HTR-8/SVneo (cell line): ENCODE data around the gene MPHOSPH9.
"Not testable (repeated sequence)": the region's sequence is repeated elsewhere in the genome, so short reads cannot be mapped to it uniquely, and the experiment has no call there.

Experiments
- DNase-seq: peaks from one replicate; pipeline ENCODE4 v3.0.0; 2011; ENCODE audit warnings: low spot score, mixed read lengths; ENCODE audit not compliant: insufficient read length
- FAIRE-seq: peaks from 2 replicates; lab custom pipeline; 2011; peaks lifted over from hg19 to GRCh38; lab: Jason Lieb, UNC

MPHOSPH9 gene

DNA sequence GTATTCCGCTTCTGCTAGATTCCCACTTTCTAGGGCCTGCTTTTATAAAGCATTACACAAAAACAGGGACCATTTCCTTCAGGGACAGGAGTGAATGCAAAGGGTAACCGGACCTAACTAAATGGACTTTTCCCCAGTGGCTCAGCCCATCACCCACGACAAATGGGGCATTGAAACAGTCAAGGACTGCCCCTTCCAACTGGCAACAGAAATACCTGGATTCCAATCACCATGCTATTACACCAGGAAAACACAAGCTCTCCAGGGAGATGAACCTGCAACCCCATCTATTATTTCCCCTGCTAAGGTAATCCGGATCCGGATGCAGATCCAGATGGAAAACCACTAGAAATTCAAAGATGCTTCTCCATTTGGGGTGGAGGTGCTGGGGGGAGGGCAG is 1.0 kb downstream of the MPHOSPH9 start:
- DNase-seq: no peak
- FAIRE-seq: no peak

DNA sequence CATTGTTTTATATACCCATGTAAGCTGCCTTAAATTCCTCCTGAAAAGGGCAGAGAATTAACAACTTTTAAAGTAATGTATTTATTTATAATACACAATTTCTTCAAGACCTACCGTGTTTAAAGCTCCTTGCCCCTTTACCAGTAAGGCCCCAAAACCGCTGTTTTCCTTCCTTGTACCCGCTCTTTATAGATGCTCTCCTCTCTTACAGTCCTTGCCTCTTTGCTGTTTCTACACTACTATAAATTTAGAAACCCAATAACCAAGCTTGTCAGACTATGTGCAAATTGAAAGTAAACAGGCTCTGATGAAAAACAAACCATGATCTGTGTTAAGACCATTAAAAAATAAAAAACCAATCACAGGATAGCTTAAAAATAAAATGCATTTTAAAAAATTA is 3.9 kb downstream of the MPHOSPH9 start:
- no peak for DNase-seq
- no peak for FAIRE-seq

DNA sequence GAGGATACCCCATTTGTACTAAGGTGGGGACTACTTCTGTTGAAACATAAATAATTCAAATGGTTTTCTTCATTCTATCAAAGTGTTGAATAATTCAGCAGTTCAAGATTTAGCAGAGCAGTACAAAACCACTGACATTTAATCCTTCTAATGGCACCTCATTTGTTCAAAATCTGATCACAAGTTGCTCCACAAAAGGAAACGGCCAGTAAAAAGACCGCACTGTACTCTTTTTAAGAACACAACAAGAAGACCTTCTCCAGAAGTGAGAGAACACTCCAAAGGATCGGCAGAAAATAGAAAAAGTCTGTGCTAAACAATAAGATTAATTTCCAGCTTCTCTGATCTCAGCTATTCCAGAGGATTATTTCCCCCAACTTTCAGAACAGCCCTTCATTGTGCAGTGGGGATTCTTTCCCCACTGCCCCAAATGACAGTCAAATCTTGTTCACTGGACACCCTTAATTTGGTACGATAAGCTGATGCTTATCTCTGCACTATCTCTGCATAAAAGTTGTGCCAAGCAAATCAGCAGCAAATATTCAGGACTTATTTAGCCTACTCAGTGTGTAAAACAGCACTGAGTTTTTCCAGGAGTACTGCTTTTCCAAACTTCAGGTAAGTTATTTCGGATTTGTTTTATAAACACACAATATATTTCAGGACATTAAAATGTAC is 5.2 kb downstream of the MPHOSPH9 start:
- FAIRE-seq: no peak
- DNase-seq: no peak

DNA sequence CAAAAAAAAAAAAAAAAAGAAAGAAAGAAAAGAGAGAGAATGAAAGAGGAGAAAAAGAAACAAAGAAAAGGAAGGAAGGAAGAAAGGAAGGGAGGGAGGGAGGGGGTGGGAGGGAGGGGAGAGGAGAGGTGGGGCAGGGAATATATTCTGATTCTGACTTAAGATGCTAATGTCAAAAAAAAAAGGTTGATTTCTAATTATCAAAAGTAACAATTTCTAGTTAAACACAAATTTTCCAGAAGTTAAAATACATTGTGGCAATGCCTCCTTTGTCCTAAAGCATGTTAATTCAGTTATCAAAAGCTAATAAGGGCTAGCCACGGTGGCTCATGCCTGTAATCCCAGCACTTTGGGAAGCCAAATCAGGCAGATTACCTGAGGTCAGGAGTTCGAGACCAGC is 7.5 kb downstream of the MPHOSPH9 start:
- no peak for DNase-seq
- FAIRE-seq: no peak

DNA sequence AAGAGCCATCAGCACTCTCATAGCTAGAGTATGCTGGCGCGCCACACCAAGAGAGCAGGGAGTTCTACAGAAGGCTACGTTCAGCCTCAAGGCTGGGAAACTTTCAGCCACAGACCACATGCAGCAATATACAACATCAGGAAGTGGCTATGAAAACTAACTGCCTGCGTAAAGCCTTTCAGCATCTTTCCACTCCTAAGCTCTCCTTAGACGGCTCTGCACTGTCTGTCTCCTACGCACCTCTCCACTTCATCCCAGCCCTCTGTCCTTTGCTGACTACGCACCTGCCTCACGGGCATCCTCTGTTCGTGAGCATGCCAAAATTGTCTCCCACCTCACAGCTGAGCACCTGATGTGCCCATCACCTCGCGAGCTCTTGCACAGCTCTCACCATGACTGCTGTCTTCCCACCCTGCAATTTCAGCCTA is 9.7 kb downstream of the MPHOSPH9 start:
- DNase-seq (no peak), FAIRE-seq (no peak)

DNA sequence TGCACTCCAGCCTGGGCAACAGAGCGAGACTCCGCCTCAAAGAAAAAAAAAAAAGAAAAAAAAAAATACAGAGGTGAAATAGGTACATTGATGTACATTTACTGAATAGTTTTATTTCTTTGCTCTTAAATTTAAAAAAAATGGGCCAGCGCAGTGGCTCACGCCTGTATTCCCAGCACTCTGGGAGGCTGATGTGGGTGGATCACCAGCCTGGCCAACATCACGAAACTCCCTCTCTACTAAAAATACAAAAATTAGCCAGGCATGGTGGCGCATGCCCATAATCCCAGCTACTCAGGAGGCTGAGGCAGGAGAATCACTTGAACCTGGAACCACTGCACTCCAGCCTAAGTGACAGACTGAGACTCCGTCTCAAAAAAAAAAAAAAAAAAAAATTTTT is 25.1 kb downstream of the MPHOSPH9 start:
- not testable (repeated sequence) for DNase-seq, FAIRE-seq

DNA sequence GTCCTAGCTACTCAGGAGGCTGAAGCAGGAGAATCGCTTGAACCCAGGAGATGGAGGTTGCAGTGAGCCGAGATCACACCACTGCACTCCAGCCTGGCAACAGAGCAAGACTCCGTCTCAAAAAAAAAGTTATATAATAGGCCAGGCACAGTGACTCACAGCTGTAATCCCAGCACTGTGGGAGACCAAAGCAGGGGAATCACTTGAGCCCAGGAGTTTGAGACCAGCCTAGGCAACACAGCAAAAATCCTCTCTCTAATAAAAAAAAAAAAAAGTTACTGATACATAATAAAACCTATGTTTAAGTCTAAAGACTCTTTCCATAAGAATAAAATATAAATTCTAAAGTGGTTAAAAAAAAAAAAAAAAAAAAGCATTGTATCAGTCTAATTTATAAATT is 26.1 kb downstream of the MPHOSPH9 start:
- not testable (repeated sequence) for DNase-seq, FAIRE-seq

DNA sequence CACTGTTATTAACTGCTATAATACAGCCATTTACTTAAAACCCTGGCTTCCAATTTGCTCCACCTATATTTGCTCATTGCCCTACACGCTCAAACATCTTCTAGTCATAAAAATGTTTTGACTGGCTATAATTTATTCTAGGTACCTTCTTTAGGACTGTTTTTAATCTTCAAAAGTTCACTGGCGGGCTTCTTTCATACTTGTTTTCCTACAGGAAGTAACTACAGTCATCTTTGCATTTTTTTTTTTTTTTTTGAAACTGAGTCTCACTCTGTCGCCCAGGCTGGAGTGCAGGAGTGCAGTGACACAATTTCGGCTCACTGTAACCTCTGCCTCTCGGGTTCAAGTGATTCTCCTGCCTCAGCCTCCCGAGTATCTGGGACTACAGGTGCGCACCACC is 32.5 kb downstream of the MPHOSPH9 start:
- no peak for FAIRE-seq

DNA sequence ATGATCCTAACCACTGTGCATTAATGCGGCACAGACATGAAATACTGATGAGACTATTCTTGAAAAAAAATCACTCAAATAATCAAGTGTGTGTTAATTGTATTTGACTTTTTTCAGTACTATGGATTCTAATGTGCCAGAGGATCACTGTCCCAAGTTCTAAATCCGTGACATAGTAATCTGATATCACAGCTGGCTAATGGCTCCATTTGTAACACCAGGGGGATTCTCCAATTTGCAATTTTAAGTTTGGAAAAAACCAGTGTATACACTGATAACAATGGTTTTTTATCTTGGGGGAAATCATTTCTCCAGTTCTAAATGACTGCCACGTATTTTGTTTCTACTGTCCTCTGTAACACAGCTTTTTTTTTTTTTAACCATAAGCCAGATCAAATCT is 33.0 kb downstream of the MPHOSPH9 start:
- no peak for DNase-seq

More for the DNA sequence above, 32.5 kb downstream of the MPHOSPH9 start:
- no peak for DNase-seq

DNA sequence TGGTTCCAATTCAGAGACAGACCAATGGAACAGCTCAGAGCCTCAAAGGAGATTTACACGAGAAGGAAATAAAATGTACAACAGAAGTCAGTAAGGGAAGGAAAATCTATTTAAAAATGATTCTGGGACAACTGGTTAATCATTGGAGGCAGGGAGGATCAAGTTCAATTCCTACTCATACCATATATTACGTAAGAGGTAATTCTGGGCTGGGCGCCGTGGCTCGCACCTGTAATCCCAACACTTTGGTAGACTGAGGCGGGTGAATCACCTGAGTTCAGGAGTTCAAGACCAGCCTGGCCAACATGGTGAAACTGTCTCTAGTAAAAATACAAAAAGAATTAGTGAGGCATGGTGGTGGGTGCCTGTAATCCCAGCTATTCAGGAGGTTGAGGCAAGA is 45.3 kb downstream of the MPHOSPH9 start:
- FAIRE-seq: no peak
- no peak for DNase-seq

More for the DNA sequence above, 33.0 kb downstream of the MPHOSPH9 start:
- FAIRE-seq: no peak

DNA sequence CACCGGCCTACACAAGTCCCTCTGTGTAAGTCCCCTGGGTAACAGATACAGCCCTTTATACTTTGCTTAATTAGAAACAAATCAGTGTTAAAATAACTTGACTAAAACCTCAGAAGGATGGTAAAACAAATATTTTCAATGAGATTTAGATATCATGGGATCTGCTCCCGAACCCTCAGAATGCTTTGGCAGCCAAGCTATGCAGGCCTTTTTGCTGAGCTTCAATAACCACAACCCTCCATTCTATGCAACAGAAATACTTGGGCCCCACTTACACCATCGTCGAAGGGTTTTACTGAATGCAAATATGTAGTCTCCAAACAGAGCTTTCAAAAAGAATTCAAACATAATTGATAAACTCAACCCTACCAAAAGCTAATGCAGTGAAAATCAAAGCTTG is 52.8 kb downstream of the MPHOSPH9 start:
- FAIRE-seq (no peak), DNase-seq (no peak)

DNA sequence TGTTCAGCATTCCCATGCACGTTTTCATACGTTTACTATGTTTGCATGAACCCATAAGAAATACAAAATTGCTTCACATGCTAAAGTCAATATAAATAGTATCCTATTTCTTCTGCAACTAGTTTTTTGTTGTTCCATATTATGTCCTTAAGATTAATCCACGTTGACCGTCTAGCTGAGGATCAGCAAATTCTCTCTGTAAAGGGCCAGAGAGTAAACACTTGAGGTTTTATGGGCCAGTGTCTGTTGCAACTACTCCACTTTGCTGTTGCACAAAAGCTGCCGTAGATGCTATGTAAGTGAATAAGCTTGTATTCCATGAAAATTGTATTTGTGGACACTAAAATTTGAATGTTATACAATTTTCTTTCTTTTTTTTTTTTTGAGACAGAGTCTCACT is 61.0 kb downstream of the MPHOSPH9 start:
- FAIRE-seq: no peak
- DNase-seq: no peak

DNA sequence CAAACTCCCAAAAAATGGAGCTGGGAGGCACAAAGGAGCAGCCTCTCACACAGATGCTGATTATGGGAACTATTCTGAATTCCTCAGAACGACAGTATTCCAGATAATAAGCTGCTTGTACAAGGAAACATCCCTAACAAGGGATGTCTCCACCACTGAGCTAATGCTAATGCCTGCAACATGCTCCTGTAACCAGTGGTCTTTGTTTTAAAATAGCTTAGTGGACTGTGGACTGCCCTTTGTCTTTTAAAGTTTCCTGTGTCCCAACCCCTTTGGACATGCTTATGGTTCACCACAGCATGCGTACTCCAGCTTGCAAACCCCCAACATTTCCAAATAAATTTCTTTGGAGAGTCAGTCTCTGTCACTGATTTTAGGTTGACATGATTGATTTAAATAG is 65.6 kb downstream of the MPHOSPH9 start:
- DNase-seq (no peak), FAIRE-seq (no peak)

DNA sequence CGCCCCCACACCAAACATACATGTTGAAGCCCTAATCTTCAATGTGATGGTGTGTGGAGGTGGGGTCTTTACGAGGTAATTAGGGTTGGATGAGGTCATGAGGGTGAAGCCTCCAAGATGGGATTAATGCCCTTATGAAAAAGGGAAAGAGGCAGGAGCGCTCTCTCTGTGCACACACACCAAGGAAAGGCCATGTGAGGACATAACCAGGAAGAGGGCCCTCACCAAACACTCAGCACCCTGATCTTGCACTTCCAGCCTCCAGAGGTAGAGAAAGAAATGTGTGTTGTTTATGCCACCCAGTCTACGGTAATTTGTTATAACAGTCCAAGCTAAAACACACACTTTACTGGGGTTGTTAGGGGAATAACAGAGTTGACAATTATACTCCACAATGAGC is 67.4 kb downstream of the MPHOSPH9 start:
- FAIRE-seq (no peak), DNase-seq (no peak)

DNA sequence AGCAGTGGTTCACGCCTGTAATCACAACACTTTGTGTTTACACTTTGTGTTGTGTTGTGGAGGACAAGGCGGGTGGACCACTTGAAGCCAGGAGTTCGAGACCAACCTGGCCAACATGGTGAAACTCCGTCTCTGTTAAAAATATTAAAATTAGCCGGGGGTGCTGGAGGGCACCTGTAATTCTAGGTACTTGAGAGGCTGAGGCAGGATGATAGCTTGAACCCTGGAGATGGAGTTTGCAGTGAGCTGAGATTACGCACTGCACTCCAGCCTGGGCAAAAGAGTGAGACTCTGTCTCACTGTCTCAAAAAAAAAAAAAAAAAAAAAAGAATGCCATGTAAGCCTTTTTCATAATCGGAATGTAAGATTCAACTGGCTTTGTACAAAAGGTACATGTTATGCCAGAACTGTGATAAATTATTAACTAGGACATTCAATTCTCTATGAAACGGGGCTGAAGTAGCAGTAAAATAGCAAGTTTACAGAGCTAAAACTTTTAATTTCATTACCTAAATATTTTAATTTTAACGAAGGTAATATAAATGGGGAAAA is 68.2 kb downstream of the MPHOSPH9 start:
- DNase-seq (no peak), FAIRE-seq (no peak)

DNA sequence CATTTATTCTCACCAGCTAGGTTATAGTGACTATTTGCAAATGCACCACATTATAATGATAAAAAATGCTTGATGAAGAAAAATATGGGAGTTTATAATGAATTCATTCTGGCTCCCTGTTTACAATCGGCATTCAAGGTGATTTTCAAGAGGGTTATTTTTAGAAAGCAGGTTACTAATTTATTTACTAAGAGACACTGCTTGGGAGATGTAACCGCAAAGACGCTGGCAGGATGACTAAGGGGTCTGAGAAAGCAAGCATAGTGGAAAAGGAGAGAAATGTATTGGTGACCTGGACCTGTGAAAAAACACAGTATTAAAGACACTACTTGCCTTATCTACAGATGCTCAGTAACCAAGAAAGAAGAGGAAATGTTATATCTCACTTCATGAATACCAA is 68.7 kb downstream of the MPHOSPH9 start:
- FAIRE-seq: no peak
- DNase-seq: no peak

DNA sequence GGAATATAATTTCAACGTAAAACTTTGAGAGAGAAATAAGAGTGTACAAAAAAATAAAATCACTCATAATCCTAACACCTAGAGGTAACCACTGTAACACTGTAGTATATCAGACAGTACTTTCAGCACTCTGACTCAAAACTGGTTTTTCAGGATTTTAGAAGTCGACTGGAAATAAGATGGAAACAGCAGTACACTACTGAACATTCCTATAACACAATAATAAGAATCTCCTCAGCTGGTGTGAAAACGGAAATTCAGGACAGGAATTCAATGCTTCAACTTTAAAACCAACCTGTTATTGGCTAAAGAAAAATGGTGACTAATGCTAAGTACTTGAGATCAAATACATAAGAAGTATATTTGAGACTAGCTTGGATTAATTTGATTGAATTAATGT is 69.7 kb downstream of the MPHOSPH9 start:
- DNase-seq (no peak), FAIRE-seq (no peak)

DNA sequence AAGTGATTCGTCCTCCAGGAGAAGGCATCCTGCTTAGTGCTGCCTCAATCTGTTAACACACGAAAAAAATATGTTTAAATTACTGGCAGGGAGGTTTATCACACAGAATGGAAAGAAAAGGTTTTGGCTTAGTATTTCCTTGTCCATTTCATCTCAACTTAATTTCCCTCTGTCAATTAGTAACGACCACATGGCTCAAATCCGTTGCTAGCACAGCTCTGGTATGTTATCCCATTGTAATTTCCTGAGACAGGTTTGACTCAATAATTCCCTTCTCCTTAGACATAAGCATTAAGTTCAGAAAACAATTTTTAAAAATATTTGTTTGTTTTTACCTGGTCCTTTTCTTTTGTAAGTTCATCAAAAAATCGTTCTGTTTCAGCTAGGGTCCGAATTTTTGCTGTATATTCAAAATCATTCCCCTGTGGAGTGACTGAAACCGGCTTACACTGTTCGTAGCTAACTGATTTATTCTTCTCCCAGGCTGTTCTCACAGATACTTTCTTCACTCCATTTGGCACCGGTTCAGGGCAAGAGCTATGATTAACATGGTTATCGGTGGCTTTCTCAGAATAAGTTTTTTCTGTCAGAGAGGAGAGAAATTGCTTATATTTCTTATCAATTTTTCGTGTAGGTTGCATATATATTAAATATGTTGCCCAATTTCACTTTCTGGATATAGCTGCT is 72.0 kb downstream of the MPHOSPH9 start:
- DNase-seq (no peak), FAIRE-seq (no peak)

DNA sequence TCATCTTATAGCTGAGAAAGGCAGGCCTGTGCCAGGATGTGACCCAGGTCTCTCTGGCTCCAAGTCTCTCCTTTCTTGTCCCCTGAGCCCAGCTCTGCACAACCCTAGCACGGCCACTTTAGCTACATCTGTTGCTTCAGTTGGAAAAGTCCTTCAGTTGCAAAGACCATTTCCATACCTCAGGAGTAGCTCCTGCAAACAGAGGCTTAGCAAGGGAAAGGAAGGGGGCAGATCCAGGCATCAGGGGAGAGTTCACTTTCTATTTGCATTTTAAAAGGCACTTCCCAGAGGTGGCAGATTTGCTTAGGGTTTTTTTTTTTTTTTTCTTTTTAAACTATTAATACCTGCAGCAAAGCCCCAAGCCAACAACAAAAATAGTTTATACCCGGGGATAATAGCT is 79.0 kb downstream of the MPHOSPH9 start:
- DNase-seq: no peak
- FAIRE-seq: no peak

DNA sequence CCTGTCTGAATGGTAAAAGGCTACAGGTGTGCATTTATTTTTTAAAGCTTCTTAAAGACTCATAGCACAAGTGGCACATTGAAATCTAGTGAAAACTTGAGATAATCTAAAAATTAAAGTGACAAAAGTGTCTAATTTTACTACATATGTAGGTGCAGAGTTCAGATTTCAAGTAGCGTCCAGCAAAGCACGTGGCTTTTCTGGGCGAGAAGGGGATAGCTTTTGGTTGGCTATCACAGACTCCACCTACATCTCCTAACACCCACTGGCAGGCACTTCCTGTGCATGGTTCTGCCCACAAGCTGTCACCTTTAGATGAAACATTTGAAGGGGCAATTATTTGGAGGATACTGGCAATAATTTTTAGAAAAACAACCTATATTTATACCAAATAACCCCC is 80.1 kb downstream of the MPHOSPH9 start:
- FAIRE-seq: no peak
- DNase-seq: no peak
